ENCODE measurements around the gene SCN2A. TPM values are rescaled to one million over a fixed set of nuclear protein-coding genes. Genes with fewer than 3 reads are reported as not detected.

Gene SCN2A
- total RNA-seq, 1 experiment from 2014 or later: 0.24 TPM

GRCh38 chr2:165440367-165440766, 201.2 kb downstream of the SCN2A start:
- DNase-seq: no peak
- Histone ChIP-seq H2BK15ac (ENCODE audit: low read depth, low read length) (no peak overlapping the region), H3T11ph (ENCODE audit: low read length) (no peak overlapping the region), H3K4ac (ENCODE audit: low read depth, low read length) (no peak overlapping the region), H3K23me2 (ENCODE audit: insufficient read length, low read depth, low read length, poor library complexity, severe bottlenecking) (no peaks in the 10 kb centered on the region), H4K91ac (ENCODE audit: insufficient read length, low read depth, low read length) (no peak overlapping the region), H4K8ac (replicated peaks; ENCODE audit: insufficient read length, low read depth, low read length) (no peak overlapping the region), H3K14ac (ENCODE audit: insufficient read depth, low read length) (no peak overlapping the region), H3K18ac (ENCODE audit: insufficient read length, low read depth, low read length) (no peak overlapping the region), H4K20me1 (ENCODE audit: control insufficient read depth, insufficient read depth, insufficient read length) (no peaks in the 10 kb centered on the region), H3K4me2 (ENCODE audit: insufficient read depth, insufficient read length, low read length) (no peak overlapping the region), H2AFZ (ENCODE audit: low read length) (no peak overlapping the region), H2BK5ac (ENCODE audit: insufficient read length, low read length) (no peak overlapping the region), H3K9me3 (ENCODE audit: control insufficient read depth, low read depth, low read length) (no peaks in the 10 kb centered on the region), H2BK20ac (ENCODE audit: low read depth, low read length, poor library complexity, severe bottlenecking) (no peak overlapping the region), H3K9ac (ENCODE audit: extremely low read depth, insufficient read length, low read length) (no peak overlapping the region), H2BK12ac (ENCODE audit: insufficient read length, low read depth, low read length) (no peak overlapping the region), H3K56ac (ENCODE audit: insufficient read length, low read depth, low read length) (no peak overlapping the region), H3K27ac (ENCODE audit: insufficient read length, low read depth, low read length) (no peak overlapping the region), H3K27me3 (ENCODE audit: insufficient read depth, low read length) (no peaks in the 10 kb centered on the region), H3K4me1 (ENCODE audit: insufficient read depth, low read length) (peaks cover 3% of the 10 kb centered on the region; the same call in 1 of the 2 replicates), H3K23ac (ENCODE audit: insufficient read length, low read depth, low read length) (no peak overlapping the region), H3K79me2 (ENCODE audit: insufficient read depth, low read length) (no peaks in the 10 kb centered on the region), H3K79me1 (ENCODE audit: insufficient read depth, low read depth, low read length, poor library complexity, severe bottlenecking) (no peaks in the 10 kb centered on the region), H4K5ac (ENCODE audit: insufficient read length, low read depth, low read length) (no peak overlapping the region), H2AK5ac (ENCODE audit: insufficient read length, low read length) (no peak overlapping the region), H2BK120ac (ENCODE audit: low read depth, low read length, poor library complexity, severe bottlenecking) (no peak overlapping the region)
- no peaks in the 10 kb centered on the region for H3K36me3 Mint-ChIP-seq (ENCODE audit: insufficient read depth in 1 of 3, low read depth in 3 of 3)
- peaks cover 0 to 6% of the 10 kb centered on the region in 2 experiments; a peak in 2 of 5 replicates for H3K9me3 Mint-ChIP-seq
- no peak overlapping the region for H3K4me3 Mint-ChIP-seq
- TF ChIP-seq CTCF (conservative IDR thresholded peaks at IDR 0.05): no peak
- WGBS (ENCODE audit: extremely low coverage, insufficient read length, low lambda C conversion rate): no CpG with 5 or more reads among the region's 1 CpG
- H3K27me3 Mint-ChIP-seq (ENCODE audit: low read depth): no peaks in the 10 kb centered on the region
- peaks cover 23 to 28% of the 10 kb centered on the region in 2 experiments for H3K4me1 Mint-ChIP-seq
- H3K27ac Mint-ChIP-seq: no peak overlapping the region

Other genes starting within 250 kb of the SCN2A start
- not detected in 2 replicates for gene SCN3A, start 35.4 kb upstream of the SCN2A start, total RNA-seq (2021)
- gene CSRNP3, start 230.3 kb downstream of the SCN2A start, total RNA-seq (2021): 2.3 and 3.6 TPM in 2 replicates

All from H9 (cell line).